AG04449 (cell line): ENCODE measurements around the gene VDAC1.
"Not testable (repeated sequence)": the region's sequence is repeated elsewhere in the genome, so short reads cannot be mapped to it uniquely, and the experiment has no call there.

Experiments
- CTCF ChIA-PET: fragments of 350-600 bp; formaldehyde crosslinking; extraction: SDS; loops from one replicate; lab custom pipeline; 2021; ENCODE audit warnings: antibody characterized with exemption; lab: Yijun Ruan, JAX
- POLR2A ChIA-PET: fragments of 400-600, 350-600 bp; formaldehyde crosslinking; extraction: SDS; loops from one replicate; lab custom pipeline; 2020; ENCODE audit warnings: antibody characterized with exemption, inconsistent platforms; lab: Yijun Ruan, JAX
- DNase-seq: peaks from one replicate; pipeline ENCODE4 v3.0.0-alpha.2; 2010; ENCODE audit warnings: low read depth, low spot score
- H3K4me3 ChIP-seq: 2 replicates; pipeline ENCODE4 v1.5.1; 2011; ENCODE audit warnings: low read depth, mild to moderate bottlenecking, control low read depth, low read length
- CTCF ChIP-seq: IDR thresholded peaks from one replicate; pipeline ENCODE4 v1.5.1; 2011; ENCODE audit warnings: mild to moderate bottlenecking, moderate library complexity, low read length, control low read depth, inconsistent platforms; ENCODE audit not compliant: insufficient read depth; ENCODE audit errors: missing control alignments

Gene VDAC1

GRCh38 chr5:133981714-133982113 lies 23.1 kb downstream of the VDAC1 start:
- no peak overlapping the region for H3K4me3 ChIP-seq
- ChIA-PET CTCF (interaction anchor here (0.9 to 6.4 kb wide), 4 partner anchors 11 to 22 kb away, joined by 4 to 72 read pairs (median 21); no protein-coding TSS in a partner anchor), POLR2A (no interaction called here)
- no peak for TF ChIP-seq CTCF
- no peak for DNase-seq

GRCh38 chr5:133980652-133981051 lies 24.1 kb downstream of the VDAC1 start:
- no peak for DNase-seq
- CTCF ChIA-PET, result interaction anchor here (1.0 to 6.4 kb wide), 8 partner anchors 8 to 870 kb away, joined by 3 to 72 read pairs (median 6); no protein-coding TSS in a partner anchor
- POLR2A ChIA-PET, result no interaction called here
- no peak overlapping the region for H3K4me3 ChIP-seq
- no peak for TF ChIP-seq CTCF

GRCh38 chr5:133978943-133979342 lies 25.8 kb downstream of the VDAC1 start:
- TF ChIP-seq CTCF, result no peak
- ChIA-PET CTCF (interaction anchor here (0.6 to 6.4 kb wide), 12 partner anchors 9 to 868 kb away, joined by 3 to 72 read pairs (median 4); no protein-coding TSS in a partner anchor), POLR2A (no interaction called here)
- DNase-seq, result no peak
- no peak overlapping the region for H3K4me3 ChIP-seq

- CTCF ChIA-PET, result interaction anchor here (0.9 to 6.4 kb wide), 5 partner anchors 8 to 163 kb away, joined by 3 to 72 read pairs (median 4); no protein-coding TSS in a partner anchor
- TF ChIP-seq CTCF, result no peak
- POLR2A ChIA-PET, result interaction anchor here (0.6 to 1.7 kb wide), 2 partner anchors 27 to 33 kb away, joined by 3 to 4 read pairs; no protein-coding TSS in a partner anchor
- DNase-seq, result no peak
- no peak overlapping the region for H3K4me3 ChIP-seq
Observed at GRCh38 chr5:133977858-133978257, 26.9 kb downstream of the VDAC1 start.

GRCh38 chr5:133977161-133977787 lies 27.5 kb downstream of the VDAC1 start:
- ChIA-PET POLR2A (interaction anchor here (0.6 to 1.7 kb wide), 2 partner anchors 28 to 32 kb away, joined by 3 to 4 read pairs; no protein-coding TSS in a partner anchor), CTCF (interaction anchor here (0.7 to 6.4 kb wide), 3 partner anchors 9 to 16 kb away, joined by 3 to 72 read pairs (median 3); no protein-coding TSS in a partner anchor)
- DNase-seq, result no peak
- H3K4me3 ChIP-seq, result no peak overlapping the region
- no peak for TF ChIP-seq CTCF

- CTCF ChIA-PET, result interaction anchor here (0.7 kb wide), 1 partner anchor 17 kb away, joined by 4 read pairs; no protein-coding TSS in a partner anchor
- H3K4me3 ChIP-seq, DNase-seq, POLR2A ChIA-PET: not testable (repeated sequence)
Observed at GRCh38 chr5:133975546-133975945, 29.2 kb downstream of the VDAC1 start.
